ENCODE data around the gene SGCA. TPM values are rescaled to one million over a fixed set of nuclear protein-coding genes. Genes with fewer than 3 reads are reported as not detected.

The SGCA gene
- total and polyA plus RNA-seq, 10 of the 15 experiments (the other 5 are each of a cell fraction or from before 2014, with no cell fraction given), result 0.13 to 2.2 (median 0.50) TPM; not detected in 2

DNA sequence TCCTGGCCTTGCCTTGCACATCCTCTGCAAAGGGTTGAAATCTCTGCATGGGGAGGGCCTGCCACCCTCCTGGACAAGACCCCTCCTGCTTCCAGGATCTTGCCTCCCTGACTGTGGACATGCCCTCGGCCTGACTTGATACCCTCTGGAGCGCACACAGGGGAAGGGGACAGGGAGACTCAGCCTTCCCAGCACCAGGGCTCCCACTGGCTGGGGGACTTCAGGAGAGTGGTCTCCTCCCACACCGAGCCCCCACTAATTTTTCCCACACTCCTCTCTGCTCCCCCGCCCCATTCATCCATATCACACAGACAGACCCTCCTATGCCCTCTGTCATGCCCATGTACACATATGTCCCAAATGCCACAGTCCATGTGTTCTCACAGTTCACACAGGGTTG, 14.3 kb downstream of the SGCA start:
- intact Hi-C loops (cut with micrococcal nuclease; ENCODE audit: unreplicated experiment), result no loop called here
- ChIA-PET POLR2A (interaction anchor here (0.6 kb wide), 1 partner anchor 50 kb away, joined by 4 read pairs; no protein-coding TSS in a partner anchor), RAD21 (ENCODE audit: unreplicated experiment) (no interaction called here), CTCF (interaction anchor here (1.0 to 1.5 kb wide), 2 partner anchors 12 to 20 kb away, joined by 3 to 4 read pairs; no protein-coding TSS in a partner anchor), SMC1A (ENCODE audit: uncharacterized antibody, unreplicated experiment) (no interaction called here)
- TF ChIP-seq, protein P1, sequence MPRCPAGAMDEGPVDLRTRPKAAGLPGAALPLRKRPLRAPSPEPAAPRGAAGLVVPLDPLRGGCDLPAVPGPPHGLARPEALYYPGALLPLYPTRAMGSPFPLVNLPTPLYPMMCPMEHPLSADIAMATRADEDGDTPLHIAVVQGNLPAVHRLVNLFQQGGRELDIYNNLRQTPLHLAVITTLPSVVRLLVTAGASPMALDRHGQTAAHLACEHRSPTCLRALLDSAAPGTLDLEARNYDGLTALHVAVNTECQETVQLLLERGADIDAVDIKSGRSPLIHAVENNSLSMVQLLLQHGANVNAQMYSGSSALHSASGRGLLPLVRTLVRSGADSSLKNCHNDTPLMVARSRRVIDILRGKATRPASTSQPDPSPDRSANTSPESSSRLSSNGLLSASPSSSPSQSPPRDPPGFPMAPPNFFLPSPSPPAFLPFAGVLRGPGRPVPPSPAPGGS (IDR thresholded peaks at IDR 0.05; ENCODE audit: borderline replicate concordance, insufficient read depth, low read depth, low read length, poor library complexity, severe bottlenecking), result no peak
- TF ChIP-seq GATAD2B (conservative IDR thresholded peaks at IDR 0.05; ENCODE audit: low read depth) (no peak), NFYB (IDR thresholded peaks at IDR 0.05; ENCODE audit: insufficient read depth, low read depth, low read length) (no peak)
- TF ChIP-seq, protein P2, sequence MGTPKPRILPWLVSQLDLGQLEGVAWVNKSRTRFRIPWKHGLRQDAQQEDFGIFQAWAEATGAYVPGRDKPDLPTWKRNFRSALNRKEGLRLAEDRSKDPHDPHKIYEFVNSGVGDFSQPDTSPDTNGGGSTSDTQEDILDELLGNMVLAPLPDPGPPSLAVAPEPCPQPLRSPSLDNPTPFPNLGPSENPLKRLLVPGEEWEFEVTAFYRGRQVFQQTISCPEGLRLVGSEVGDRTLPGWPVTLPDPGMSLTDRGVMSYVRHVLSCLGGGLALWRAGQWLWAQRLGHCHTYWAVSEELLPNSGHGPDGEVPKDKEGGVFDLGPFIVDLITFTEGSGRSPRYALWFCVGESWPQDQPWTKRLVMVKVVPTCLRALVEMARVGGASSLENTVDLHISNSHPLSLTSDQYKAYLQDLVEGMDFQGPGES (IDR thresholded peaks at IDR 0.05), result no peak
- TF ChIP-seq, protein P3, sequence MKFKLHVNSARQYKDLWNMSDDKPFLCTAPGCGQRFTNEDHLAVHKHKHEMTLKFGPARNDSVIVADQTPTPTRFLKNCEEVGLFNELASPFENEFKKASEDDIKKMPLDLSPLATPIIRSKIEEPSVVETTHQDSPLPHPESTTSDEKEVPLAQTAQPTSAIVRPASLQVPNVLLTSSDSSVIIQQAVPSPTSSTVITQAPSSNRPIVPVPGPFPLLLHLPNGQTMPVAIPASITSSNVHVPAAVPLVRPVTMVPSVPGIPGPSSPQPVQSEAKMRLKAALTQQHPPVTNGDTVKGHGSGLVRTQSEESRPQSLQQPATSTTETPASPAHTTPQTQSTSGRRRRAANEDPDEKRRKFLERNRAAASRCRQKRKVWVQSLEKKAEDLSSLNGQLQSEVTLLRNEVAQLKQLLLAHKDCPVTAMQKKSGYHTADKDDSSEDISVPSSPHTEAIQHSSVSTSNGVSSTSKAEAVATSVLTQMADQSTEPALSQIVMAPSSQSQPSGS (IDR thresholded peaks at IDR 0.05; ENCODE audit: low read length), result no peak
- Histone ChIP-seq H3K9me3 (replicated peaks; ENCODE audit: control insufficient read depth, insufficient read depth, low read length) (no peaks in the 10 kb centered on the region), H2AFZ (ENCODE audit: control insufficient read depth, low read depth, low read length) (no peak overlapping the region), H3K4me2 (ENCODE audit: control insufficient read depth, insufficient read depth) (no peak overlapping the region), H3K4me1 (ENCODE audit: control insufficient read depth, insufficient read depth, low read length) (peaks cover 20% of the 10 kb centered on the region), H3K4me3 (no peak overlapping the region), H3K79me2 (ENCODE audit: control insufficient read depth, insufficient read depth, low read length) (no peaks in the 10 kb centered on the region), H3K27ac (ENCODE audit: control insufficient read depth, insufficient read depth) (no peak overlapping the region), H4K20me1 (ENCODE audit: control insufficient read depth, insufficient read depth) (no peaks in the 10 kb centered on the region), H3K27me3 (replicated peaks in 1 of 2; ENCODE audit: control insufficient read depth in 2 of 2, insufficient read depth in 2 of 2, low read length in 1 of 2) (no peaks in the 10 kb centered on the region), H3K9ac (ENCODE audit: control insufficient read depth, insufficient read depth, low read length) (no peak overlapping the region), H3K36me3 (ENCODE audit: control insufficient read depth in 2 of 2, insufficient read depth in 2 of 2, low read length in 1 of 2) (no peaks in the 10 kb centered on the region; a peak in 1 of 4 replicates)
- ATAC-seq (no peak), DNase-seq (ENCODE audit: low read depth, low spot score) (no peak), FAIRE-seq (no peak)
- 48% methylated on average over 4 of the region's 4 CpGs for WGBS (ENCODE audit: insufficient coverage, insufficient replicate concordance, low lambda C conversion rate, missing lambda C conversion rate)
- in situ Hi-C loops (cut with MboI), result no loop called here
- BruUV-seq (replicated peaks), result no TSS peak

Measured in GM12878 (cell line).